Posterior cingulate gyrus (tissue), 11 donors: ENCODE results near the gene ZNF100.
"Not testable (repeated sequence)": the region's sequence is repeated elsewhere in the genome, so short reads cannot be mapped to it uniquely, and the experiment has no call there.

Experiments used
- DNase-seq, 10 donors: peaks; one replicate each; pipeline versions ENCODE4 v3.0.0 to v3.0.0-alpha.2; 2020 to 2021; ENCODE audit warnings: mixed read lengths in 3 of 10
- intact Hi-C: fragments of 100-400 bp; cut with DNase I; formaldehyde crosslinking; loops from one replicate; pipeline ENCODE4 v1.15.1; 2023

ZNF100 gene

DNA sequence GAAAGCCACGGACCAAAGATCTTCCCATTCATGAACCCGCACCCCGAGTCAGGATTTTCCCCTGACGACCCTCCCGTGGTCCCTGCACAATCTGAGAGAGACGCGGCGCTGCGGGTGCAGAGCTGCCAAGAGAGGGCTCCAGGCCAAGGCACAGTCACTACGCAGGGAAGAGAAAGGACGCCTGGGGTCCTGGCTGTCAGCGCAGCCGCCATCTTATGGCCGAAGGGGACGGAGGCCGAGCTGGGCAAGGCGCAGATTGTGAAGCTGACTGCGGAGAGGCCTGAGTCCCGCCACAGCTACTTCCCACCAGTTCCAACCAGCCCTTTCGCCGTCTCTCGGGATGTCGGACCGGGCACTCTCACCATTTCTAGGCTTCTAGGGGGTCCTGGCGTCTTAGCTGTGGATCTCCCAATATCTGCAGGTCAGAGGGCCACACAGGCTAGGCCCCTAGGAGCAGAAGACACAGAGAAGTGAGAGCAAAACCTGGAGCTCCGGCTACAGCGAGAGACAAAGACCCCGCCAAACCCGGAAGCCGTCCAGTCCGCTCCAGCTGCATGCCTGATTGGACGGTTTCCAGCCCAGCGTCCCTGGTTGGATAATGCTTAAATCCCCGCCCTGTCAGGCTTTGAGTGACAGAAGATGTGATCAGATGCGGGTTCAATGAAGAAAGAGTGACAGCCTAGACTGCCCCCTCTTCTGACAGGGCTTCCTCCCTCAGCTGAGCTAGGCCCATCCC, at the start of gene ZNF100:
TSS of gene ZNF100 (minus strand) at position 515 of the 736 bp plus-strand sequence. CDS start at position 365, 150 bp downstream.
- peak; percentile 84 to 98 (median 94) for DNase-seq
- intact Hi-C loops: loop anchor here (5.0 to 10.0 kb wide), 2 partner anchors 70 to 1102 kb away; partner anchors contain the start of genes ZNF43 and ZNF626

DNA sequence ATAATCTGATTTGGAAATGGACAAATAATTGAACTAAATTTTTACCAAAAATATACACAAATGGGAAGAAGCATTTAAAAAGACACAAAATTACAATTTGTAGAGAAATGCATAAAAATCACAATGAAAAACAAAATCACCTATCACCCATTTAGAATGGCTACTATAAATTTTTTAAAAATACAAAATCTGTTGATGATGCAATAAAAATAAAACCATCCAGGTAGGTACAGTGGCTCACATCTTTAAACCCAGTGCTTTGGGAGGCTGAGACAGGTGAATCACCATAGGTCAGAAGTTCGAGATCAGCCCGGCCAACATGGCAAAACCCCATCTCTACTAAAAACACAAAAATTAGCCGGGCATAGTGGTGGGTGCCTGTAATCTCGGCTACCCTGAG, 45.1 kb upstream of the ZNF100 start:
- no peak for DNase-seq
- intact Hi-C loops: no loop called here

DNA sequence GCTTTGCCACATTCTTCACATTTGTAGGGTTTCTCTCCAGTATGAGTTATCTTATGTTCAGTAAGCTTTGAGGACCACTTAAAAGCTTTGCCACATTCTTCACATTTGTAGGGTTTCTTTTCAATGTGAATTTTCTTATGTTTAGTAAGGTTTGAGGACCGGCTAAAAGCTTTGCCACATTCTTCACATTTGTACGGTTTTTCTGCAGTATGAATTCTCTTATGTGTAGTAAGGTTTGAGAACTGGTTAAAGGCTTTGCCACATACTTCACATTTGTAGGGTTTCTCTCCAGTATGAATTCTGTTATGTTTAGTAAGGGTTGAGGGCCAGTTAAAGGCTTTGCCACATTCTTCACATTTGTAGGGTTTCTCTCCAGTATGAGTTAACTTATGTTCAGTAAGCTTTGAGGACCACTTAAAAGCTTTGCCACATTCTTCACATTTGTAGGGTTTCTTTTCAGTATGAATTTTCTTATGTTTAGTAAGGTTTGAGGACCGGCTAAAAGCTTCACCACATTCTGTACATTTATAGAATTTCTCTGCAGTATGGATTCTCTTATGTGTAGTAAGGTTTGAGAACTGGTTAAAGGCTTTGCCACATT, 41.1 kb upstream of the ZNF100 start:
- DNase-seq, intact Hi-C loops: not testable (repeated sequence)

DNA sequence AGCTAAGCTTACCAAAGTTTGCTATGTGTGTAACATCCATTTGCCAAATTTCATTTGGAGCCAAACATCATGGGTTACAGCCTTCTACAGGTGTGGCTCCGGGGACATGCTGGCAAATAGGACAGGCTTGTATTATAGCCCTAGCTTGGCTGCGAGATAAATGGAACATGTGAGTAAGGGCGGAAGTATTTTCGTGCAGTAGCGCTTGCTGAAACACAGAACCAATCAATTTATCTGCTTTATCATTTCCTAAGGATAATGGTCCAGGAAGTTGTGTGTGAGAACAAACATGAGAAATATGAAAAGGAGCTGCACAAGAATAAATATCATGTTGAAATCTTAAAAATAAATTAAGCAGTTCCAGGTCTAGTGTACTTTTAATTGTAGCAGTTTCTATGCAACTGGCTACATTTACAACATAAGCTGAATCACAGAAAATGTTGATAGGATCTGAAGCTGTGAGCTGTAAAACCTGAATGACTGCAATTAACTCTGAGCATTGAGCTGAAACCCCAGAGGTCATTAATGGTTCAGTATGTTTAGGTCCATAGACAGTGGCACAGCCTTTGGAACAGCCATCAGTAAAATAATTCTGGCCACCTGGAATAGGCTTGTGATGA, 22.2 kb upstream of the ZNF100 start:
- no peak for DNase-seq

DNA sequence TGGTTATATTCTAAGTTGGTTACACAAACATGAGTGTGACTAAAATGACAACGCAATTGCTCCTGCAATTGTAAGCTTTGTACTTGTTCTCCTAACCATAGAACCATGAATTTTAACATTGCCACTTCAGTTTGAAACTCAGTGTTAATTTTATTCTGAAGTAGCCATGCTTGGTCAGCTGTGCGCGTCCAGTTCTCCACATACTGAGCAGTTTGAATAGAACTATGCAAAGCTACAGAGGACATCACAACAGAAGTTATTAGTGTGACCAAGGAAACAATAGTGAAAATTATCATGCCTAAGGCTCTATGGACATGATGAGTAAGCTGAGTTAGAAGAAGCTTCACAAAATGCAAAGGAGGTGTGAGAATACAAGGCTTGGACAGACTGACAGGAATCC, 19.6 kb upstream of the ZNF100 start:
- intact Hi-C loops: no loop called here
- no peak for DNase-seq

More for the DNA sequence above, 22.2 kb upstream of the ZNF100 start:
- intact Hi-C loops: no loop called here

DNA sequence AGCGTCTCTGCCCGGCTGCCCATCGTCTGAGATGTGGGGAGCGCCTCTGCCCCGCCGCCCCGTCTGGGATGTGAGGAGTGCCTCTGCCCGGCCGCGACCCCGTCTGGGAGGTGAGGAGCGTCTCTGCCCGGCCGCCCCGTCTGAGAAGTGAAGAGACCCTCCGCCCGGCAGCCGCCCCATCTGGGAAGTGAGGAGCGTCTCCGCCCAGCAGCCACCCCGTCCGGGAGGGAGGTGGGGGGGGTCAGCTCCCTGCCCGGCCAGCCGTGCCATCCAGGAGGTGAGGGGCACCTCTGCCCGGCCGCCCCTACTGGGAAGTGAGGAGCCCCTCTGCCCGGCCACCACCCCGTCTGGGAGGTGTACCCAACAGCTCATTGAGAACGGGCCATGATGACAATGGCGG, 8.4 kb upstream of the ZNF100 start:
- intact Hi-C loops: not testable (repeated sequence)
- peak in 1 of 10 donors; percentile 50 for DNase-seq

DNA sequence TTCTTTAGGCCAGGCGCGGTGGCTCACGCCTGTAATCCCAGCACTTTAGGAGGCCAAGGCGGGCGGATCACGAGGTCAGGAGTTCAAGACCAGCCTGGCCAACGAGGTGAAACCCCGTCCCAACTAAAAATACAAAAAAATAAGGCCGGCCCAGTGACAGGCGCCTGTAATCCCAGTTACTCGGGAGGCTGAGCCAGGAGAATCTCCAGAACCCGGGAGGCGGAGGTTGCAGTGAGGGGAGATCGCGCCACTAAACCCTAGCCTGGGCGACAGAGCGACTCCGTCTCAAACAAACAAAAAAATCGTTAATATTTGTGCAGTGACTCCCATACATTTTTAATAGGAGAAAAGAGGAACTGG, 694 bp downstream of the ZNF100 start:
- intact Hi-C loops: loop anchor here (5.0 to 10.0 kb wide), 2 partner anchors 71 to 1102 kb away; partner anchors contain the start of genes ZNF43 and ZNF626

DNA sequence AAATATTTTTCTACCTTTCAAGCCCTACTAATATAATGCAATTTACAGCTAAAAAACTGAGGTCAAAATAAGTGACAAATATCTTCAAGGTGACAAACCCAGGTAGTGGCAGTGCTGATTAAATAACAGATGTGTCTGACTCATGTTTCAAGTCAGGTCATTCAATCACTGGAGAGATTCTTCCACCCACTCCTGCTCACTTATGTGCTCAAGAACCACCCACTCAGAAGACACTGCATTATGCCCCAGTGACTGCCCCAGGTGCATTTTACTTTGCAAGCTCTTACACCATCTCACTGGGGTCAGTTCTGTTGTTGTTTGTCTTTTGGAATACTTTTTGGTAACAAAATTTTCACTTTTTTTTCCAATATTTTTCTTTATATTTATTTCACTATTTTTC, 2.2 kb downstream of the ZNF100 start:
- intact Hi-C loops: loop anchor here (5.0 to 10.0 kb wide), 2 partner anchors 72 to 1100 kb away; partner anchors contain the start of genes ZNF43 and ZNF626
- no peak for DNase-seq

More for the DNA sequence above, 694 bp downstream of the ZNF100 start:
- not testable (repeated sequence) for DNase-seq

DNA sequence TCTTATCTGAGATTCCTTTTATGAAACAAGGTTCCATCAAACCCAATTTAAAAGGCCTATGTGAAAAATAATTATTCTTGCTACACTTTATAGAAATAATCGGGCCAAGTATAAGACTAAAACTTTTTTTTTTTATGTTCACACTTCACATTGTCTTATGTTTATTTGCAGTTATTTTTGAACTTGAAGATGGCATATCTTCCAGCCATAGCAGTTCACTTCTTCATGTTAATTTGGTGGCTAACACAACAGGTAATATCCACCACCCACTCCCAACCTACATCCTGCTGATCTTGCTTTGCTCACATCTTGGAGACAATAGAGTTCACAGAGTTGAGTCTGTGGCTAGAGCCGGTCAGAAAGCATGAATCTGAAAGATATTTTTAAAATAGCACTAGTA, 5.8 kb downstream of the ZNF100 start:
- DNase-seq: not testable (repeated sequence)
- intact Hi-C loops: loop anchor here (10.0 kb wide), 1 partner anchor 1097 kb away; the partner anchor contains the start of gene ZNF626

DNA sequence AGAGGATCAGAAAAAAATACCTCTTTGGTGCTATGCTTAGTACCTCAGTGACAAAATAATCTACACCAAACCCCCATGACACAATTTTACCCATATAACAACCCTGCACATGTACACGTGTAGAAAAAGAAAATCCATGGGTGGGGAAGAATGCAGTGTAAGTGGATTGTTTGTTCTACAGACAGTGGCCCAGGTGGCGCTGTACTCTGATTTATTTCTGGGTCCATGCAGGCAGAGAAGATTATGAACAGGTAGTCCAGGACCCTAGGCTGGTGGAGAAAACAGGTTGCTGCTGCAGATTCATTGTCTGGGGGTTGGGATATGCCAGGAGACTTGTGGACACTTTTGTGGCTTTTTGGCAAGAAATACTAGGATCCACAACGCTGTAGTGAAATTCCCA, 9.1 kb downstream of the ZNF100 start:
- no peak for DNase-seq

DNA sequence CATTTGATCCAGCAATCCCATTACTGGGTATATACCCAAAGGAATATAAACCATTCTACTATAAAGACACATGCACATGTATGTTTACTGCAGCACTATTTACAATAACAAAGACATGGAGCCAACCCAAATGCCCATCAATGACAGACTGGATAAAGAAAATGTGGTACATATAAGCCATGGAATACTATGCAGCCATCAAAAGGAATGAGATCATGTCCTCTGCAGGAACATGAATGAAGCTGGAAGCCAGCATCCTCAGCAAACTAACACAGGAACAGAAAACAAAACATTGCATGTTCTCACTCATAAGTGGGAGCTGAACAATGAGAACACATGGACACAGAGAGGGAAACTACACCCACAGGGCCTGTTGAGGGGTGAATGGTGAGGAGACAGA, 11.8 kb downstream of the ZNF100 start:
- intact Hi-C loops, DNase-seq: not testable (repeated sequence)

More for the DNA sequence above, 9.1 kb downstream of the ZNF100 start:
- intact Hi-C loops: no loop called here

DNA sequence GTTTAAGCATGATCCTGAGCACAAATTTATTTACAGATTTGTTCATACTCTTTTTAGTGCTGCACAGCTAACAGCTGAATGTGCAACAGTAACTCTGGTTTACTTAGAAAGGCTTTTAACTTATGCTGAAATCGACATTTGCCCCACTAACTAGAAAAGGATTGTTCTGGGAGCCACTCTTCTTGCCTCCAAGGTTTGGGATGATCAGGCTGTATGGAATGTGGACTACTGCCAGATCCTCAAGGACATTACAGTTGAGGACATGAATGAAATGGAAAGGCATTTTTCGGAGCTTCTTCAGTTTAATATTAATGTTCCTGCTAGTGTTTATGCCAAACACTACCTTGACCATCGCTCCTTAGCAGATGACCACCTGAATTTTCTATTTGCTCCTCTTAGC, 16.0 kb downstream of the ZNF100 start:
- intact Hi-C loops: no loop called here
- no peak for DNase-seq

DNA sequence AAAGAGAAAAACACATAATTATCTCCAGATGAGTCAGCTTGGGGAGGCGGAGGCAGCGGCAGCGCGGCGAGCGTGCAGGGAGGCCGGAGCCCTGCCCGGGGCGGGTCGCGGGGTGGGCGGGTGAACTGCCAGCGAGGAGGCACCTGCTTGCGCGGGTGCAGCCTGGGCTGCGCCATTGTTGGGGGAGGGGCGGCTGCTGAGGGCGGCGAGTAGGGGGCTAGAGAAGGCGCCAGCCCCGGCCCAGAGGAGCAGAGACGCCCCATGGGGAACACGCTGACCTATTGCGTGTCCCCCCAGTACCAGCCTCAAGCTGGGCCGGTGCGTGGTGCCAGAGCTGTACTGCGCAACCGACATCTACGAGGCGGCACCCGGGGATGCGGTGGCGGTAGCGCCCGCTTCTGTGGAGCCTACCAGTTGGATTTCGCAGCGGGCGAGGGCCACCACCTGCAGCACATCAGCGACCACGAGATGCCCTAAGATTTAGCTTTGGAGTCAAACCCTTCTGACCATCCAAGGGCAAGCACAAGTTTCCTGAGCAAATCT, 16.7 kb downstream of the ZNF100 start:
- intact Hi-C loops: no loop called here
- DNase-seq: peak in 1 of 10 donors; percentile 80

DNA sequence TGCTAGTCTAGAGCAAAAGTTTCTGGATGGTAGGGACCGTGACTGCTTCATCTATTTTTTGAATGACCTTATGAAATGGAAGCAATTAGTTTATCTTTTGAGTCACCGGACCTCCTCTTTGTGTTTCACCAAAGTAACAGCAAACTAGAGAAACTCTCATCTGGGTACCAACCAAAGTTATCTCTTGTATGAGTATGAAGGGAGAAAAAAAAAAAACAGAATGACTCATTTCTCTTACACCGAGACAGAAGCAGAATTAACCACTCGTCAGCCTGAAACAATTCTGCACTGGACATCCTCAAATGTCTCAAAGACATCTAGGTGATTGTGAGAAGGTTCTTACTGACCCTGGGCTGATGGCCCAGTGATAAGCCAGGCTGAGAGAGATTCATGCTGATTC, 18.3 kb downstream of the ZNF100 start:
- intact Hi-C loops: no loop called here
- DNase-seq: no peak

DNA sequence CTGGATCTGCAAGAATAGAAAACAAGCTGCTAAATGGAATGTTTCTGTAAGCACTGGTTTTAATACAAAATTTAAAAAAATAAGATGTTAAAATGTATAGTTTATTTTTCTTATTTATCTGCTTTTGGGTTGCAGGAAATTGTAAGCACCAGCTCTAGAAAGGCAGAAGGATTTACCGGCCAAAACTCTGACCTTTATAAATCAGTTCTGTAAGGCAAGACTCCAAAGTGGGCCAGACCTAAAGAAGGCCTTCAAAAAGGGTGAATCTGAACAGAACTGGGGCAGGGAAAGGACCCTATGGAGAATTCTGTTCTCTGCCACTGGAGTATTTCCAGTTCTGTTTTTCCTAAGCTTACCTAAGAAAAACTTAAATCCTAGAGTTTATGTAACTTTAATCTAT, 19.3 kb downstream of the ZNF100 start:
- DNase-seq: no peak
- intact Hi-C loops: no loop called here

DNA sequence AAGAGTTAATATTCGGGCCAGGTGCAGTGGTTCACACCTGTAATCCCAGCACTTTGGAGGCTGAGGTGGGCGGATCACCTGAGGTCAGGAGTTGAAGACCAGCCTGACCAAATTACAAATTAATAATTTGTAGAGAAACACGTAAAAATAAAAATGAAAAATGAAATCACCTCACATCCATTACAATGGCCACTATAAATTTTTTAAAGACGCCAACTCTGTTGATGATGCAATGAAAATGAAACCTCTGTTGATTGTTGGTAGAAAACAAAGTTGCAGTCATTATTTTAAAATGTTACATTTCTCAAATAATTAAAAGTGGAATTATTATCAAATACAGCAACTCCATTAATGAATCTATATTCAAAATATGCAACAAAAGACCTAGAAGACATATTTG, 26.8 kb downstream of the ZNF100 start:
- intact Hi-C loops: no loop called here
- DNase-seq: no peak

DNA sequence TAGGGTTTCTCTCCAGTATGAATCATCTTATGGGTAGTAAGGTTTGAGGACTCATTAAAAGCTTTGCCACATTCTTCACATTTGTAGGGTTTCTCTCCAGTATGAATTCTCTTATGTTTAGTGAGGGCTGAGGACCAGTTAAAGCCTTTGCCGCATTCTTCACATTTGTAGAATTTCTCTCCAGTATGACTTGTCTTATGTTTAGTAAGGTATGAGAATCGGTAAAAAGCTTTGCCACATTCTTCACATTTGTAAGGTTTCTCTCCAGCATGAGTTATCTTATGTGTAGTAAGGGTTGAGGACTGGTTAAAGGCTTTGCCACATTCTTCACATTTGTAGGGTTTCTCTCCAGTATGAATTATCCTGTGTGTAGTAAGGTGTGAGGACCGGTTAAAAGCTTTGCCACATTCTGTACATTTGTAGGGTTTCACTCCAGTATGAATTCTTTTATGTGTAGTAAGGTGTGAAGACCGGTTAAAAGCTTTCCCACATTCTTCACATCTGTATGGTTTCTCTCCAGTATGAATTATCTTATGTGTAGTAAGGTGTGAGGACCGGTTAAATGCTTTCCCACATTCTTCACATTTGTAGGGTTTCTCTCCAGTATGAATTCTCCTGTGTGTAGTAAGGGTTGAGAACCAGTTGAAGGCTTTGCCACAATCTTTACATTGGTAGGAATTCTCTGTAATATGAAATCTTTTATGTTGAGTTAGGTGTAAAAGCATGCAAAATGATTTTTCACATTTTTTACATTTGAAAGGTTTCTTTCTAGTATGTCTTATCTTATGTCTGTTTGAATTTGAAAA, 40.2 kb downstream of the ZNF100 start:
- intact Hi-C loops, DNase-seq: not testable (repeated sequence)

DNA sequence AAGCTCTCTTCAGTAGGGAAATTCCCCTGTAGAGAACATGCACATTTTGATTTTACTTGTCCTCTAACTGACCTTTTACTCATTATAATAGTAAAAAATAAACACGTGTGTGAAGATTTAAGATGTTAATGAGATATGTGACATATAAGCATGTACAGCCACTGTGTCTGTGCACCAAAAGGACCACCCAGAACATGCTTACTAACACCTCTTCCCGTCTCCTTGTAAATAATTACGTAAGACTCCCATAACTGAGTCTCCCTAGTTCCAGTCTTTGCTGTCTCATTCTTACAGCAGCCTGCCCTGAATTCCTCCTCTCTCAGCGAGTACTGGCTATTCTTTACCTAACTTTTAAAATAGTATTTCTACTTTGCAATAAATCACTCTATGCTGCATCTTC, 53.6 kb downstream of the ZNF100 start:
- intact Hi-C loops: no loop called here
- DNase-seq: no peak

DNA sequence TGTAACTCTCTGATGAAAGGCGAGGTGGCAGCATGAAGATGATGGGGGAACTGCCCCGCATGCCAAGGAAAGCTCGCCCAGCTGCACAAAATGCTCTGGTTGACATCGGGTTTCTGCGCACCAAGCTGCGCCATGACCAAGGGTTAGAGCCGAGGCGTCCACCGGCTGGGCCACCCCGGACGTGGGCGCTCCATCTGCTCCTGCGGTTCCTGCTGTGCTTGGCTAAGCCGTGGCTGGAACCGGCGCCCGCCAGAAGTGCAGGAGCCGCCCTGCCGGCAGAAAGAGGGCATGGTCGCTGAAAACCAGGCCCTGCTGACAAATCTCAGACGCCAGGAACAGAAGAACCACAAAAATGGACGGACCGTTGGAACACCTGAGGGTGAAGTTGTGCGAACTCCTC, 57.9 kb downstream of the ZNF100 start:
- intact Hi-C loops: no loop called here
- DNase-seq: no peak

DNA sequence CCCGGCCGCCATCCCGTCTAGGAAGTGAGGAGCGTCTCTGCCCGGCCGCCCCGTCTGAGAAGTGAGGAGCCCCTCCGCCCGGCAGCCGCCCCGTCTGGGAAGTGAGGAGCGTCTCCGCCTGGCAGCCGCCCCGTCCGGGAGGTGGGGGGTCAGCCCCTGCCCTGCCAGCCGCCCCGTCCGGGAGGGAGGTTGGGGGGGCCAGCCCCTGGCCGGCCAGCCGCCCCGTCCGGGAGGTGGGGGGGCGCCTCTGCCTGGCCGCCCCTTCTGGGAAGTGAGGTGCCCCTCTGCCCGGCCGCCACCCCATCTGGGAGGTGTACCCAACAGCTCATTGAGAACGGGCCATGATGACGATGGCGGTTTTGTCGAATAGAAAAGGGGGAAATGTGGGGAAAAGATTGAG, 59.5 kb downstream of the ZNF100 start:
- intact Hi-C loops, DNase-seq: not testable (repeated sequence)
